ENCODE measurements around the gene SLC9C2. TPM values are rescaled to one million over a fixed set of nuclear protein-coding genes. Genes with fewer than 3 reads are reported as not detected.
"Not testable (repeated sequence)": the region's sequence is repeated elsewhere in the genome, so short reads cannot be mapped to it uniquely, and the experiment has no call there.

The SLC9C2 gene
- polyA plus RNA-seq, 4 donors: 0.18 to 0.52 (median 0.18) TPM; not detected in 1

DNA sequence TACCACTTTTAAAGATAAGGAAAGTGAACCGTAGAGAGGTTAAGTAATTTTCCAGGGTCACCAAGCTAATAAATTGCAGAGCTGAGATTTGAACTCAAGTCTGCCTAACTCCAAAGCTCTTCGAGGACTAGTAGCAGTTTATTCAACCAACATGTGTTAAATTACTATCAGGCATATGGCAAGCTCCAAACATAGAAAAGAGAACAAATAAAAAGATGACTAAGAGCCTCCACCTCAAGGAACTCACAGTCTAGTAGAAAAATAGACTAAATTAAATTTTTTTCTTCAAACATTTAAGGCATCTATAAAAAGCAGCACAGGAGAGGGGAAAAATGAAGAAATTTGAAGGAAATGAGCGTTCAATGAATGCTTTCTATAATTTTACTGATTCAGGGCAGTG lies 22.2 kb downstream of the SLC9C2 start:
- no peak for DNase-seq (ENCODE audit: low read depth in 4 of 4, low spot score in 2 of 4)

DNA sequence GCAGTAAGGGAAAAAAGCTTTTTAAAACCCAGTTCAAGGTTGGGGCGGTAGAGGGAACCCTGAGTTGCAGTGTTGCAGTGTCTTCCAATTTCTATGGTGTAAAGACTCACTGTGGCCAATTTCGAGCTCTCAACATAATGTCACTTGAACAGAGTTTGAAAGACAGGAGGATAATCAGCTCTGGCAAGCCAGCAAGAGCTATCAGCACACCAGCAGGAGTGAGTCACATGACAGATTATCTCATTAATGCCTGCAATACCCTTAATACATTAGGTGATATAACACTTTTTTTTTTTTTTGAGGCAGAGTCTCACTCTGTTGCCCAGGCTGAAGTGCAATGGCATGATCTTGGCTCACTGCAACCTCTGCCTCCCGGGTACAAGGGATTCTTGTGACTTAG lies 22.8 kb downstream of the SLC9C2 start:
- DNase-seq (ENCODE audit: low read depth in 4 of 4, low spot score in 2 of 4): no peak

DNA sequence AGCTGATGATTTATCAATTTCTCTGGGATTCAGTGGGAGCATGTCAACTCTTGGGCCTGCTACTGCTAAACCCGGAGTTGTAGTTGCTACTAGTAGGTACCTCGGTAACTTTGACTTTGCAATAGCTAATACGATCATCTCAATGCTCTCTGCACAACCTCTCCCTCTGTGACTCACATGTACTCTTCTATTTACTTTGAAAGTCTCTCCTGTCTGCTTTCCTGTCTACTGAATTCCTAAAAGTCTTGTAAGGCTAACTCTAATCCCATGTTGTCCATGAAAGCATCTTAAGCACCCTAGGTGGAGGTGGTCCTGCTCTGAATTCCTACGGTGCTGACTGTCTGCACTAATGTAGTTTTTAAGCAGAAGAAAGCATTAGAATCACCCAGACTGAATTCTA lies 29.3 kb downstream of the SLC9C2 start:
- no peak for DNase-seq (ENCODE audit: low read depth in 4 of 4, low spot score in 2 of 4)

DNA sequence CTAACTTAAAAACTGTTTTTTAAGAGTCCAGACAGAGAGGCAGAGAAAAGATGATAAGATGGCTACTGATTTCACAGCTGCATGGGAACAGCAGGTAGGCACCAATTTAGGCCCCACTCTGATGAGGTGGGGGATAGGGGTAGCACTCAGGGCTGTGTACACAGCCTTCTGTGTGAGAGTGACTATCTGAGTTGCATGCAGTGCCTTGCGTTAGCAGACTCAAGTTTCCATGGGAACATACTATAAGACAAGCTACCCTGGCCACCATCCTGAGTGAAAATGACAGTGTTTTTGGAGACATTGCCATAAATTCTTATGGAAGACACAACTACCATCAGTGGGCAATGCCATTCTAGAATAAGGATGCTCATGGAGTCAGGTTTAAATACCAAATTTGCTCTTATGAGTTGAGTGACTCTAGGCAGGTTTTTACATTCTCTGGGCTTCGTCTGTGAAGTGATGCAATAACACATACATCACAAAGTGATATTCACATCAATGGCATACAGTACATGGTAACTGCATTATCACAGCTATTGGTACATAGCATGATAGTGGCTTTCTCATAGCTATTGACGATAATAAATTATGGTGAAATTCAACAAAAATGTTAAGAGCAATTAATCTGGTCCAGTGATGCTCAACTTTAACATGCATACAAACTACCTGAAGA lies 30.5 kb downstream of the SLC9C2 start:
- no peak for DNase-seq (ENCODE audit: low read depth in 4 of 4, low spot score in 2 of 4)

DNA sequence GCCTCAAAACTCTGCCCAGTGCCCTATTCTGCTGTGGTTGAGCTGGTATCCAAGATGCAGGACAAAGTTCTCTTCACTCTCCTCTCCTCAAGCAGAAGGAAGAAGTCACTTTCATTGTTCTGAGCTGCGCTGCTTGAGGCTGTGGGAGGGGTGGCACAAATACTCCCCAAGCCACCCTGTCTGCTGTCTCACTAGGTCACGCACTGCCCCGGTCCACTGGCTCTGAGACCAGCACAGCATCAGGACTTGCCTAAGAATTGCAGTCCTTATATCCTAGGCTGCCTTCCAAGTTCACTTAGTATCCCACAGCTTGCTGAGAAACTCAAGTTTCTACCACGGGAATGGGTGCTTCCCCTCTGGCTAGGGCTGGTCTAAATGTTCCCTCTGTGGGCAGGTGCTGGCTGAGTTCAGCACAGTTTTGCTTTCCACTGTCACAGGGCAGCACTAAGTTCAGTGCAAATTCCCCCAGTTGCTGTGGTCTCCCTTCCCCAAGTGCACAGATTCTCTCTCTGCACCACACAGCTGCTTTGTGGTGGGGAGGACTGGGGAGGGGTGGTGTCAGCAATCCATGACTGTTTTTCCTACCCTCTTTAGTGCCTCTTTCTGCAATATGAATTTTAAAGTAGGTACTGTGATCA lies 32.4 kb downstream of the SLC9C2 start:
- DNase-seq (ENCODE audit: low read depth in 4 of 4, low spot score in 2 of 4): no peak

DNA sequence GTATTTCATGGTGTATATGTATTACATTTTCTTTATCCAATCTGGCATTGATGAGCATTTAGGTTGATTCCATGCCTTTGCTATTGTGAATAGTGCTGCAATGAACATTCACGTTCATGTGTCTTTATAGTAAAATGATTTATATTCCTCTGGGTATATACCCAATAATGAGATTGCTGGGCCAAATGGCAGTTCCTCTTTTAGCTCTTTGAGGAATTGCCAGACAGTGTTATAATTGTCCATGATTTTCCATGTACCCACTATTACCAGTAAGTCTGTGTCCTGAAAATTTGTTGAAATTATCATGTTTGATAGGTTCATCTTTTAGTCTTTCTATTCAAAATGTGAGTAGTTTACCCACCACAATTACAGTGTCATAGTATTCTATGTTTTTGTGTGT lies 34.4 kb downstream of the SLC9C2 start:
- DNase-seq (ENCODE audit: low read depth in 4 of 4, low spot score in 2 of 4): no peak

DNA sequence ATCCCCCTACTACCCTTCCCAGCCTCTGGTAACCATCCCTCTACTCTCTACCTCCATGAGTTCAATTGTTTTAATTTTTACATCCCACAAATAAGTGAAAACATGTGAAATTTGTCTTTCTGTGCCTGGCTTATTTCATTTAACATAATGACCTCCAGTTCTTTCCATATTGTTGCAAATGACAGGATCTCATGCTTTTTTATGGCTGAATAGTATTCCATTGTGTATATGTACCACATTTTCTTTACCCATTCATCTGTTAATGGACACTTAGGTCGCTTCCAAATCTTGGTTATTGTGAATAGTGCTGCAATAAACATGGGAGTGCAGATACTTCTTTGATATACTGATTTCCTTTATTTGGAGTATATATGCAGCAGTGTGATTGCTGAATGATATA lies 39.0 kb downstream of the SLC9C2 start:
- DNase-seq (ENCODE audit: low read depth in 4 of 4, low spot score in 2 of 4): not testable (repeated sequence)

DNA sequence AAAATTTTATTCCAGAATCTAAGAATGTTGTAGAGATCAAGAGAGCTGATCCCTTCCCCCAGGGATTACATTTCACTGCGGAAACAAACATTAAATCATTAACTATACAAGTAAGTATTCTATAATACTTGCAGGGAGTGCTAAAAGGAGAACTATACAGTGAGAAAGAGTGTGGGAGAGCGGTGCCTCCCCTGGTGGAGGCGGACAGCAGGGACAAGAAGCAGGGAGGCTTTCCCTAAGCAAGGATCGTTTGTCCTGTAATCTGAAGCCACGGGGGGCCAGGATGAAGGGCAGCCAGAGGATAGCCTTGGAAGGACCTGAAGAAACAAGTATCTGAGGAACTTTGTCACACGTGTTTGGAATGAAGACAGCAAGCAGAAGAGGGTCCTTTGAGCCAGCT lies 40.1 kb downstream of the SLC9C2 start:
- no peak for DNase-seq (ENCODE audit: low read depth in 4 of 4, low spot score in 2 of 4)

DNA sequence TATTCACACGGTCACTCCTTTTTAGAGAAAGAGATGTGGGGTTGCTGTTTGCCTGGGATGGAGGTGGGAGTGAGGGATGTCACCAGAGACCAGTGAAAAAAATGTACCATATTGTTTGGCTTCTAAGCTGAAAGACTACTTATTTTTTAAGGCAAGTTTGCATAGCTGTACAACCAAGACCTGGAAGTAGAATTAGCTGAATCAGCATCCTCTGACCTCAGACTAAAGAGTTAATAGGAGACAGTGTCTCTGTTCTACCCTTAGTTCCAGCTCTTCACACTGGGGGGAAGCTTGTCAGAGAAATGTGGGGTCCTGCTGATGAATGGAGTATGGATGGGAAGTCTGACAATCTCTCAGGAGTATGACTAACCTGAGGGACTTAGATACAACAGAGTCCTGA lies 41.6 kb downstream of the SLC9C2 start:
- no peak for DNase-seq (ENCODE audit: low read depth in 4 of 4, low spot score in 2 of 4)

DNA sequence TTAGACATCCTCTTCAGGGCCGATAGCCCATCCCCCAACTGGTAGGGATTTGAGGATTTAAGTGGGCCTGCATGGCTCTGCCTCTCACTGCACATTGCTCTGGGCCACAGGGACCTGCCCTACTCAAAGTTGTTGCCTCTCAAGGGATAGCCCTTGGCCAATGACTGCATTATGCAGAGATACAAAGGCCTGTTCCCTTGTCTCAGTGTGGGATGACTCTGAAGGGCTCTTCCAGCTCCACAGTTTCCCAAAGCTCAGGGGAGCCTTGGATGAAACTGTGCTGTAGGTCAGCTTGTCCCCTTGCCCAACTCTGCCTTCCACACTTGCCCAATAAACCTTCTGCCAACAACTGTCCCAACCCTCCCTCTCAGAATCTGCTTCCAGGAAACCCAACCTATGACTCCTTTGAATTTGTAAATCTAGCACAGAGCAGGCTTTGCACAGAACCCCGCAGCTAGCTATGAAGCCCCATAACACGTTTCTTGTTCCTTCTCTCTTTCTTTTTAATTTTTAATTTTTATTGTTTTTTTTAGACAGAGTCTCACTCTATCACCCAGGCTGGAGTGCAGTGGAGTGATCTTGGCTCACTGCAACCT lies 42.5 kb downstream of the SLC9C2 start:
- no peak for DNase-seq (ENCODE audit: low read depth in 4 of 4, low spot score in 2 of 4)

DNA sequence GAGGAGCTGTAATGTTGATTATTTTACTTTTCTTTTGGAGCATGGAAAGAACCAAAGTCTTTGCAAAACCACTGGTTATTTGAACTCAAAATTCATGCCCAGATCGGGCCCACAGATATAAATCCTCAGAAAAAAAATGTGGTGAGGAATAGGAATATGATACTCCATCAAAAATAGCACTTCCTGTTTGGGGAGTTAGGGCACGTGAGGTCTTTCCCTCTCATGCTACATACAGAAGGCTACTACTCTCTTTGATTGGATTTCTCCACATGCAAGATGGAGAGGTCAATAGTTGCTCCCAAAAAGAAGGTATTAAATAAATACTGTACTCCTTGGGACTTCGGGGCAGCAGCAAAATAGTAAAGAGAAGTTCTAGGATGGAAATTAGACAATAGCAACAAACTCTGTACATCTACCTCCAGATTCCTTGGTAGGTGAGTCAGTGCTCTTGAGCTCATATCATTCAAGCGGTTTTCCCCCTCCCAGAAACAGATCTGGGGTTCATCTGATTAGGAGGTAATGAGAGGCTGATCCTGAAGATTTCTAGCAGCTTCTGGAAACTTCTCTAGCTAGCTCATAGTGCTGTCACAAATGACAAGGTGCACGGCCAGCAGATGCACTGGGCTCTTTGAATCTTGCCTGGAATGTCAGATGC lies 47.1 kb downstream of the SLC9C2 start:
- no peak for DNase-seq (ENCODE audit: low read depth in 4 of 4, low spot score in 2 of 4)

DNA sequence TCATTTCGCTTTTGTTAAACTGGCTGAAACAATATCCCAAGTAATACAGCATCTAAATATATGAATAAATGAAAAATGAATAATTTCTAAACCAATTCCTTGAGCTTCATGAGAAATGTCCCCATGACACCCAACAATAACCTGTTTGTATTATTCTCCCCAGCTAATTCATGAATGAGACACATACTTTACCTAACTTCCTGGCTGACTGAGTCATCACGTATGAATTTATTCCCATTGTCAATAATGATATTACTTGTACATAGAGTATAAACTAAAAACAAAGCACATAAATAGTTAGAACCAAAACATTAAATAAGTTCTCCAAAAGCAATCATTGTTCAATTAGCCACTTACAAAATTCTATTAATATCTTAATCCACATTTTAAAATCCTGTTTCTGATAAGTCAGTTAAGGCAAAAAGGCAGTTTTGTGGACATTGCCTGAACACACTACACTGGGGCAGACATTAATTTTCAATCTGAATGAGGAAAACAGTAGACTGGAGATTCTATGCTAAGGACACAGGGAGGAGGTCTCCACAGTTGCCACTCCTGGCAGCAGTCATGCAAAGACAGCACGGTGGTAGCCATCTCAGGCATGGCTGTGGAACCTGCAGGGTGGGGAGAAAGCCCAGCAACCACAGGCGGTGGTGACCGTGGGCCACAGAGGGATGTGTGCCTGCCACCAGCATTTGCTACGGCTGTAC lies 48.2 kb downstream of the SLC9C2 start:
- DNase-seq (ENCODE audit: low read depth in 4 of 4, low spot score in 2 of 4): no peak

DNA sequence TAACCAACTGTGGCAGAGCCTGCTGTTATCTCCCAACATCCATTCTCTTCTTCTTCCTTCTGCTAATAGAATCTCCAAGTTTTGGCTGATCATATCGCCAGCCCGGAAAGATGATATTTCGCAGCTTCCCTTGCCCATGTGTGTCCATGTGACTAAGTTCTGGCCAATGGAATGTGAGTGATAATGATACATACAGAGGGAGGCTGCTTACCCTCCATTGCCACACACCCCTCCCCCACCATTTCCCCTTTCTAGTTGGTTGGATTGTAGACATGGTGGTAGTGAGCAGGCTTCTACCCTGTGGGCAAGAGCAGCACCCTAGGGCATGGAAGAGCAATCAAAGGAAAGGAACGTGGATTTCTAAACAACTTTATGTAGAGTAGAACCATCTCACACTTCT lies 48.8 kb downstream of the SLC9C2 start:
- no peak for DNase-seq (ENCODE audit: low read depth in 4 of 4, low spot score in 2 of 4)

DNA sequence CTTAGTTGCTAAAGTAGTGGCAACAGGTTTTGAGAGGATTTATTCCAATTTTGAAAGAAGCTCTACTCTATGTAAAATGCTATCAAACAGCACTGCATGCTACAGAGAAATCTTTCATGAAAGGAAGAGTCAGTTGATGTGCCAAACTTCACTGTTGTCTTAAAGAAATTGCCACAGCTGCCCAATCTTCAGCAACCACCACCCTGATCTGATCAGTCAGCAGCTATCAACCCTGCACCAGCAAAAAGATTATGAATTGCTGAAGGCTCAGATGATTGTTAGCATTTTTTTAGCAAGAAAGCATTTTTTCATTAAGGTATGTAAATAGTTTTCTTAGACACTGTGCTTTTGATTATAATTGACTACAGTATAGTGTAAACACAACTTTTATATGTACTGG lies 49.6 kb downstream of the SLC9C2 start:
- no peak for DNase-seq (ENCODE audit: low read depth in 4 of 4, low spot score in 2 of 4)

DNA sequence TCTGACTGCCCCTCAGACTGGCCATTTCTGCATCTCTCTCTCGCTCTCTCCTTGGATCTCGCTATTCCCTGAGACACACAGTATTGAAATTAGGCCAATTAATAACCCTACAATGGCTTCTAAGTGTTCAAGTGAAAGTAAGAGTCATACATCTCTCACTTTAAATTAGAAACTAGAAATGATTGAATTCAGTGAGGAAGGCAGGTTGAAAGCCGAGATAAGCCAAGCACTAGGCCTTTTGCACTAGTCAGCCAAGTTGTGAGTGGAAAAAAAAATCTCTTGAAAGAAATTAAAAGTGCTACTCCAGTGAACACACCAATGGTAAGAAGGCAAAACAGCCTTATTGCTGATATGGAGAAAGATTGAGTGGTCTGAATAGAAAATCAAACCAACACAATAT lies 51.2 kb downstream of the SLC9C2 start:
- DNase-seq (ENCODE audit: low read depth in 4 of 4, low spot score in 2 of 4): no peak

DNA sequence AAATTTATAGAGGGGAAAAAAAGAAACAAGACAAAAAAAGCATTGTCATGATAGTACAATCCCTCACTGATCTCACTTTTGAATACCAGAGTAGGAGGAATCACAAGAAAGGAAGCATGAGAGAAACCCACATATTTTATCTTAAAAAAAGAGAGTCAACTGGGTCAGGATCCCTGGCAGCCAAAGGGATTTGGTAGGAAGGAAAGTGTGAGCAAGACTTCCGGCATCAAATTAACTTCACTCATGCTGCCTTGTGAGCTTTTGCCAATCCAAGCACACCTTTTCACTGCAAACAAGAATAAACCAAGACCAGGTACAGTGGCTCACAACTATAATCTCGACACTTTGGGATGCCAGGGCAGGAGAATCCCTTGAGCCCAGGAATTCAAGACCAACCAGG lies 53.1 kb downstream of the SLC9C2 start:
- no peak for DNase-seq (ENCODE audit: low read depth in 4 of 4, low spot score in 2 of 4)

DNA sequence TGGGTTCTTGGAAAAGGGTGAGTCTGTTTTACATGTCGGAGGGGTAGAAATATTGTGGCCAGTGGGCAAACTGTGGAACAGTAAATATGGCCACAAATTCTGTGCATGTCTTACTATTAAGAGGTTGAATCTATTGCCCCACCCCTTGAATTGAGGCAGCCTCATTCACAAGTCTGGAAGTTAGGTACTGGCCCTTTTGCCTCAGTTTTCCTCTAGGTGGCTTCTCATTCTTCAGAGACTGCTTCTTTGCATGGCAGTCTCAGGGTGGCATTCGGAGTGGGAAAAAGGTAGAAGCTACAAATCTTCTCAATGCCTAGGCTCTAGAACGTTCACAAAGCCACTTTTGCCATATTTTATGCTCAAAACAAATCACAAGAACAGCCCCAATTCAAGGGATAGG lies 57.2 kb downstream of the SLC9C2 start:
- no peak for DNase-seq (ENCODE audit: low read depth in 4 of 4, low spot score in 2 of 4)

DNA sequence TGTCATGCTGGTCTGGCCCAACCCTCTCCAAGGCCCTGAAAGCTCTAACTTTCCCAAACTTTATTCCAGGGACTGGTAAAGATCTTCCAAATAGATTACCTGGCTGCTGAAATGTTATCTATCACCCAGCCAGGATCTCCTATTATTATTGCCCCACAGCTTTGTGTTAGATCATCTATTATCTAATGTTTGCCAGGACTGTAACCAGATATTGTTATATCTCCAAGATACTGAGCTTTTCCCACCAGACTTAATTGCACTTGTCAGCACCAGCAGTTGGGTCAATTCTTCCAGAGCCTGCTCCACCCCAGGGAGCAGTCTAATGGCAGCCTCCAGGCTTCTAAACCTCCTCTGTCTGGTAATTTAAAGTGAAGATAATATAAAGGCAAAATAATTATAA lies 66.6 kb downstream of the SLC9C2 start:
- DNase-seq (ENCODE audit: low read depth in 4 of 4, low spot score in 2 of 4): no peak

DNA sequence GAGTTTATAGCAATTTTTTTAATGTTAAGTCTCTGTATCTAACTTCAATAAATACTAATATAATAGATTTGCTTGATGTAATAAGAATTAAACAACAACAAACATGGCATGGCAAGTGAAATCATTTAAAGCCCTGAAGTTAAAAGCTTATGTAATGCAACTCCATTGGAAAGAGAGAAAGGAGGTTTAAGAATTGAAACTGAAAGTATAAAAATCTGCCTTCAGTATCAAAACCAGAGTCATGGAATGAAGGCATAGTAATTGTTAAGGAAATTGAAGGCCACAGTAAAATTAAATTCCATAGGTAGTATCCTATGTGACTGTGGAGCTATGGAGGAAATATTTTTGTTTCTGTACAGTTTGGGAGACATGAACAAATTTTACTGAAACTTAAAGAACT lies 70.6 kb downstream of the SLC9C2 start:
- no peak for DNase-seq (ENCODE audit: low read depth in 4 of 4, low spot score in 2 of 4)

DNA sequence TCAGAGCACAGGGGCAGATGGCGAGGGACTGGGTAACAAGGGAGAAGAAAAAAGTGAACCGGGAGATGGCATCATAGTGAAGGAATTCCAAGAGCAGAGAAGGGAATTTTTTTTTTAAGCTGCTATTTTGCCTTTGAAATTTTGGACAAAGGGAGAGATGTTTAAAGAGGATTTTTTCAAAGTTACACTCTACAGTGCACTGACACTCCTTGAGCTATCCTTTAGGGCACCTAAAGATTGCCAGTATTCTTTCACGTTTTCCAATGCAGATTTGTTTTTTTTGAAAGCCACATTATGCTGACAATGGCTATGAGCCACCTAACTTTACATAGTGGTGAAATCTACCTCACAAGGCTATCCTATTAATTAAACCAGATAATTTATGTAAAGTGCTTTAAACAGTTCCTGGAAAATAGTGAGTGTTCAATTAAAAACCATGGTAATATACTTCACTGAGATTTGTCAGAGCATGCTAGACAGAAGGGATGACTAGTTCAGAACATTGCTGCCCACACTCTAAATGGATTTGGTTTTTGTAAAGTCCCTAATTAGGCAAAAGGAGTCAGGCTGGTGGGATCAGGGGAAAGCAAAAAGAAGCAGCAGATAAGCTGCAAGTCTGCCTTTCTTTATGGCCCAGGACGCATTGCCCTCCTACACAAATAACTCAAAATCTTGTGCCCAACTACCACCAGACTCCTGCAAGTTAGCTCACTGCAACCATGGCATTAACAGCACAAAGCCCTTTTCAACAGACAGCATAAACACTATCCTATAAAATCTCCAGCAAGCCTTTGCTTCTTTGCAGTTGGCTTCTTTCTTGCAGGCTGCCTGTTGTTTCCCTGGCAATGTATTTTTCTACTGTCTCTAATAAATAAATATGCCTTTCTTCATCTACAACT lies 71.8 kb downstream of the SLC9C2 start:
- DNase-seq (ENCODE audit: low read depth in 4 of 4, low spot score in 2 of 4): no peak
